ENCODE results near the gene ATRX.
"Not testable (repeated sequence)": the region's sequence is repeated elsewhere in the genome, so short reads cannot be mapped to it uniquely, and the experiment has no call there.

Gene ATRX

DNA sequence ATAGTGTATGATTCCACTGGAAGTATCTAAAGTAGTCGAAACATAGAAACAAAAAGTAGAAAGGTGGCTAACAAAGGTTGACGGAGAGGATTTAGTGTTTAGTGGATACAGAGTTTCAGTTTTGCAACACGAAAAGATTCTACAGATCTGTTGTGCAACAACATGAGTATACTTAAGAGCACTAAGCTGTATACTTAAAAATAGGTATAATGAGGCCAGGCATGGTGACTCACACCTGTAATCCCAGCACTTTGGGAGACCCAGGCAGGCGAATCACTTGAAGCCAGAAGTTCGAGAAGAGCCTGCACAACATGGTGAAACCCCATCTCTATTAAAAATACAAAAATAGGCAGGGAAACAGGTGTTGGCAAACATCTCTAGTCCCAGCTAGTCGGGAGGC is 7.9 kb upstream of the ATRX start:
- no peak for DNase-seq (ENCODE audit: extremely low read depth, low read depth)
- TF ChIP-seq, protein P1, sequence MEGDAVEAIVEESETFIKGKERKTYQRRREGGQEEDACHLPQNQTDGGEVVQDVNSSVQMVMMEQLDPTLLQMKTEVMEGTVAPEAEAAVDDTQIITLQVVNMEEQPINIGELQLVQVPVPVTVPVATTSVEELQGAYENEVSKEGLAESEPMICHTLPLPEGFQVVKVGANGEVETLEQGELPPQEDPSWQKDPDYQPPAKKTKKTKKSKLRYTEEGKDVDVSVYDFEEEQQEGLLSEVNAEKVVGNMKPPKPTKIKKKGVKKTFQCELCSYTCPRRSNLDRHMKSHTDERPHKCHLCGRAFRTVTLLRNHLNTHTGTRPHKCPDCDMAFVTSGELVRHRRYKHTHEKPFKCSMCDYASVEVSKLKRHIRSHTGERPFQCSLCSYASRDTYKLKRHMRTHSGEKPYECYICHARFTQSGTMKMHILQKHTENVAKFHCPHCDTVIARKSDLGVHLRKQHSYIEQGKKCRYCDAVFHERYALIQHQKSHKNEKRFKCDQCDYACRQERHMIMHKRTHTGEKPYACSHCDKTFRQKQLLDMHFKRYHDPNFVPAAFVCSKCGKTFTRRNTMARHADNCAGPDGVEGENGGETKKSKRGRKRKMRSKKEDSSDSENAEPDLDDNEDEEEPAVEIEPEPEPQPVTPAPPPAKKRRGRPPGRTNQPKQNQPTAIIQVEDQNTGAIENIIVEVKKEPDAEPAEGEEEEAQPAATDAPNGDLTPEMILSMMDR (IDR thresholded peaks at IDR 0.05; ENCODE audit: low read depth, low read length) = no peak

DNA sequence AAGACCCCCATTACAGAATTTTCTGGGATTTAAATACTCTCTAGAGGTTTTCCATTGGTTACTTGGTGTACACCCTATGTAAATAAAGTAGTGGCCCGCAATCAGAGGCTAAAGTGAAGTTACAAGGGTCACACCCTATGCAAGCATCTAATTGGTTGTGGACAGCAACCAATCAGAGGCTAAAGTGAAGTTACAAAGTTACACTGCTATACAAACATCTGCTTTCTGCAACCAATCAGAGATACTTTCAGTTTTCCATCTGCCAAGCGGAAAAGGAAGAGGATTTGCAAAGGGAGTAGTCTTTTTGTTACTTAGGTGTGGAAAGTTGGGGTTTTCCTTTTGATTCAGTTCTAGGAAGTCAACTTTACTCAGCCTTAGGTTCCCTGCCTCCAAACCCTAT is 2.0 kb upstream of the ATRX start:
- TF ChIP-seq, protein P1 (IDR thresholded peaks at IDR 0.05; ENCODE audit: low read depth, low read length) = no peak
- DNase-seq (ENCODE audit: extremely low read depth, low read depth) = no peak

DNA sequence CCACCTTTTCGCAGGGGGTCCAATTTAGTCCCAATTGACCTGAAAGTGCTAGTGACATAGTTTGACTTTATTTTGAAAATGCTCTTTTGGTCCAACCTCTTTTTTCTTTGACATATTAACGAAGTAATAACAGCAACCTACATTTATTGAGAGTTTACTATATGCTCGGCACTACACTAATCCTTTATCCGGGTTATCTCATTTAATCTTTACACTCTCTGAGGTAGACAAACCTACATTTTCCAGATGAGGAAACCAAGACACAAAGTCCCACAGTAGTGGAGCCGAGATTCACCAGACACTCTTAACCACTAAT is 307 bp upstream of the ATRX start:
- TF ChIP-seq, protein P1 (IDR thresholded peaks at IDR 0.05; ENCODE audit: low read depth, low read length) = no peak
- no peak for DNase-seq (ENCODE audit: extremely low read depth, low read depth)

DNA sequence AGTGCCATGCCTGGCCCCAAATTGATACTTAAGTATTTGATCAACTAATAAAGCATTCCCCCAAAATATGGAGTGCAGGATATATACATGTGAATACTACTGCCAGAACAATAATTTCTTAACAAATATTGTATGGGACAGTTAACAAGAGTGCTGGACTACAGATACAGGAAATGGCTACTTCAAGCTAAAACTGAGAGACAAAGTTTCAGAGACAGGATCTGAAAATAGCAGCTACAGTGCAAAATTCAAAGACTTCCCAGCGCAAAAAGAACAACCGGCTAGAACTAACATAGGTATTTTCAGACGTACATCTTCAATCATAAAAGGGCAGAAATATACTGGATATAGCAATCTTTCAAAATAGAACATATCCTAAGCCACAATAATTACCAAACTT is 6.3 kb downstream of the ATRX start:
- DNase-seq (ENCODE audit: extremely low read depth, low read depth) = no peak
- TF ChIP-seq, protein P1 (IDR thresholded peaks at IDR 0.05; ENCODE audit: low read depth, low read length) = no peak

DNA sequence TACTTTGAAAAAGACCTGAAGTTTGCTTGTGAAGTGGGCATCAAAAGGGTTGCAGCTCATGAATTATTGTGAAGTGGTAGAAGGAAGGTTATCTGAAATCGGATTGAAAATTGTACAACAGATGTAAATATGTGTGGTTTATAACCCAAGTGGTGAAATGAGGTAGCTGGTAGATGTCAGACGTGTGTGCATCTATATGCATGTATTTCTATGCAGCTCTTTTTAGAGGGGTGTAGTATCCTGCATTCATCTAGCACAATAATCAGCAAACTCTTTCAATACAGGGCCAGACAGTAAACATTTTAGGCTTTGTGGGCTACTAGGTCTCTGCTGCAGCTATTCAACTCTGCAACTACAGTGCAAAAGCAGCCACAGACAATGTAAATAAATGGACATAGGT is 9.4 kb downstream of the ATRX start:
- TF ChIP-seq, protein P1 (IDR thresholded peaks at IDR 0.05; ENCODE audit: low read depth, low read length) = no peak
- DNase-seq (ENCODE audit: extremely low read depth, low read depth) = no peak

DNA sequence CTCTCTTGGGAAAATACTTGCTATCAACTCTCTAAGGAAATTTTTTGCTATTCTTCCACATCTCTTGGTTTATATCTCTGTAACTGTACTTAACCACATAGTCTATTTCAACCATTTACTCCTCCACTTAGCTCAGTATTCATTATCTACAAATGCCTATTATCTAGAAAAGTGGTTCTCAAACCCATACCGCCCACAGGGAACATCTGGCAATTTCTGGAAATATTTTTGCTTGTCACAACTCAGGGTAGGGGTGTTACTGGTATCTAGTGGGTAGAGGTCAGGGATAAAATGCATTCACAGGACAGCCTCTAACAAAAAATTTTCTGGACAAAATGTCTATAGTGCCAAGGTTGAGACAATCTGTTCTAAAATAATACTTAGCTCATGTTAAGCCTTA is 14.4 kb downstream of the ATRX start:
- TF ChIP-seq, protein P1 (IDR thresholded peaks at IDR 0.05; ENCODE audit: low read depth, low read length) = no peak
- no peak for DNase-seq (ENCODE audit: extremely low read depth, low read depth)

DNA sequence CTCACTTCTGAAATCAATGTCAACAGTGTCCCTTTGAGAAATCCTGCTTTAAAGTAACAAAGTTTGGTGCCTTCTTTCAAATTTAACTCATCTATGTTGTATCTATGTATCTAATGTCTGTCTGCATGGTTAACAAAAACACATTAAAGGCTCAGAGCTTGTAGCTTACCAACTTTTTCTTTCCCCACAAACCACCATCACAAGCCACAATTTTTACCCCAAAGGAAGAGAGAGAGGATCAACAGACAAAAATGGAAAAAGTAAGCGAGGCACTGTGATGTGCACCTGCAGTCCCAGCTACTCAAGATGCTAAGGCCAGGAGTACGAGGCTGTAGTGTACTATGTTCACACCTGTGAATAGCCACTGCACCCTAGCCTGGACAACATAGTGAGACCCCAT is 17.2 kb downstream of the ATRX start:
- TF ChIP-seq, protein P1 (IDR thresholded peaks at IDR 0.05; ENCODE audit: low read depth, low read length) = no peak
- no peak for DNase-seq (ENCODE audit: extremely low read depth, low read depth)

DNA sequence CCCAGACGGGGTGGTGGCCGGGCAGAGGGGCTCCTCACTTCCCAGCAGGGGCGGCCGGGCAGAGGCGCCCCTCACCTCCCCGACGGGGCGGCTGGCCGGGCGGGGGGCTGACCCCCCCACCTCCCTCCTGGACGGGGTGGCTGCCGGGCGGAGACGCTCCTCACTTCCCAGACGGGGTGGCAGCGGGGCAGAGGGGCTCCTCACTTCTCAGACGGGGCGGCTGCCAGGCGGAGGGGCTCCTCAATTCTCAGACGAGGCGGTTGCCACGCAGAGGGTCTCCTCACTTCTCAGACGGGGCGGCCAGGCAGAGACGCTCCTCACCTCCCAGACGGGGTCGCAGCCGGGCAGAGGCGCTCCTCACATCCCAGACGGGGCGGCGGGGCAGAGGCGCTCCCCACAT is 19.8 kb downstream of the ATRX start:
- not testable (repeated sequence) for DNase-seq (ENCODE audit: extremely low read depth, low read depth)

Data from AG09319 (cell line).